Measurements from ENCODE around the gene FHIT.

FHIT gene

GRCh38 chr3:60841355-60841754, 409.9 kb downstream of the FHIT start:
- no peak for DNase-seq (ENCODE audit: low read depth in 3 of 3)

GRCh38 chr3:60839246-60839645, 412.0 kb downstream of the FHIT start:
- no peak for DNase-seq (ENCODE audit: low read depth in 3 of 3)

GRCh38 chr3:60835796-60836195, 415.5 kb downstream of the FHIT start:
- DNase-seq (ENCODE audit: low read depth in 3 of 3): no peak

GRCh38 chr3:60829058-60829457, 422.2 kb downstream of the FHIT start:
- DNase-seq (ENCODE audit: low read depth in 3 of 3): no peak

GRCh38 chr3:60827666-60828065, 423.6 kb downstream of the FHIT start:
- no peak for DNase-seq (ENCODE audit: low read depth in 3 of 3)

GRCh38 chr3:60826511-60826910, 424.7 kb downstream of the FHIT start:
- DNase-seq (ENCODE audit: low read depth in 3 of 3): no peak

- DNase-seq (ENCODE audit: low read depth in 3 of 3): no peak
Measured at GRCh38 chr3:60812502-60812901, 438.8 kb downstream of the FHIT start.

GRCh38 chr3:60810881-60811280, 440.4 kb downstream of the FHIT start:
- DNase-seq (ENCODE audit: low read depth in 3 of 3): no peak

GRCh38 chr3:60809857-60810610, 441.2 kb downstream of the FHIT start:
- no peak for DNase-seq (ENCODE audit: low read depth in 3 of 3)

GRCh38 chr3:60803216-60804173, 447.8 kb downstream of the FHIT start:
- DNase-seq (ENCODE audit: low read depth in 3 of 3): no peak

GRCh38 chr3:60801307-60801706, 449.9 kb downstream of the FHIT start:
- no peak for DNase-seq (ENCODE audit: low read depth in 3 of 3)

GRCh38 chr3:60798456-60798855, 452.8 kb downstream of the FHIT start:
- DNase-seq (ENCODE audit: low read depth in 3 of 3): no peak

- DNase-seq (ENCODE audit: low read depth in 3 of 3): no peak
Measured at GRCh38 chr3:60792249-60792852, 458.9 kb downstream of the FHIT start.

GRCh38 chr3:60788185-60788584, 463.1 kb downstream of the FHIT start:
- no peak for DNase-seq (ENCODE audit: low read depth in 3 of 3)

GRCh38 chr3:60781935-60782334, 469.3 kb downstream of the FHIT start:
- DNase-seq (ENCODE audit: low read depth in 3 of 3): no peak

- DNase-seq (ENCODE audit: low read depth in 3 of 3): no peak
Measured at GRCh38 chr3:60779637-60780036, 471.6 kb downstream of the FHIT start.

GRCh38 chr3:60775985-60776384, 475.3 kb downstream of the FHIT start:
- no peak for DNase-seq (ENCODE audit: low read depth in 3 of 3)

GRCh38 chr3:60774617-60775016, 476.6 kb downstream of the FHIT start:
- DNase-seq (ENCODE audit: low read depth in 3 of 3): no peak

- no peak for DNase-seq (ENCODE audit: low read depth in 3 of 3)
Measured at GRCh38 chr3:60772584-60772983, 478.7 kb downstream of the FHIT start.

- DNase-seq (ENCODE audit: low read depth in 3 of 3): no peak
Measured at GRCh38 chr3:60771766-60772165, 479.5 kb downstream of the FHIT start.

GRCh38 chr3:60770532-60770931, 480.7 kb downstream of the FHIT start:
- no peak for DNase-seq (ENCODE audit: low read depth in 3 of 3)

GRCh38 chr3:60767536-60767935, 483.7 kb downstream of the FHIT start:
- no peak for DNase-seq (ENCODE audit: low read depth in 3 of 3)

Measured in stimulated activated CD4-positive, alpha-beta T cell treated with anti-CD3 and anti-CD28 coated beads, TNF-alpha, amount 100 ng/mL, for 4 hours (primary cell).